ENCODE results near the gene DNAI7. TPM values are rescaled to one million over a fixed set of nuclear protein-coding genes. Genes with fewer than 3 reads are reported as not detected.

DNAI7 gene
- total and polyA plus RNA-seq, 2 of the 13 experiments (the other 11 are each of a cell fraction or from before 2014, with no cell fraction given) = 0.04 to 0.25 TPM

DNA sequence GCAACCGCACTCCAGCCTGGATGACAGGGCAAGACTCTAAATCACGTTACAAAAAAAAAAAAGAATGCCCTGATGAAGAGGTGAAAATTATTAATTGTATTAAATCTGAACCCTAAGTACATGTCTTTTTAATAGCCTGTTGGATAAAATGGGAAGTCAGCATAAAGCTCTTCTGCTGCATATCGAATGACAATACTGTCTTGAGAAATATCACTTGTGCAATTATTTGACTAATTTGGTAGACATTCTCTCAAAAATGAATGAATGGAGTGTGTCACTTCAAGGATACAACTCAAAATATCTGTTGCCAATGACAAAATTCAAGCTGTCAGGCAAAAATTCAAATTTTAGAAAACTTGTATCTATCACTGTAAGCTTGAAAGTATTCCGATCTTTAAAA, 38.9 kb downstream of the DNAI7 start (continued):
- no peak for TF ChIP-seq ZNF33A (CRISPR knock-in tag; IDR thresholded peaks at IDR 0.05; ENCODE audit: borderline replicate concordance)
- TF ChIP-seq, protein P1, sequence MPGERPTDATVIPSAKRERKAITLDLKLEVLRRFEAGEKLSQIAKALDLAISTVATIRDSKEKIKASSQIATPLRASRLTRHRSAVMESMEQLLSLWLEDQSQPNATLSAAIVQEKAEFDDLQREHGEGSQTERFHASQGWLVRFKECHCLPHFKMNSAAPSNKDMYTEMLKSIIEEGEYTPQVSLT (CRISPR knock-in tag; IDR thresholded peaks at IDR 0.05; ENCODE audit: borderline replicate concordance, low read depth) = no peak

- Histone ChIP-seq H3K9me3 (ENCODE audit: low read length) (no peaks in the 10 kb centered on the region), H3K4me1 (ENCODE audit: insufficient read depth, low read length) (peaks cover 5% of the 10 kb centered on the region; the same call in 1 of the 2 replicates), H3K9ac (ENCODE audit: insufficient read depth, low read depth, low read length) (no peak overlapping the region), H3K27me3 (ENCODE audit: control insufficient read depth in 1 of 2, insufficient read depth in 2 of 2, low read length in 2 of 2) (no peaks in the 10 kb centered on the region; a peak in 1 of 5 replicates), H3K4me2 (ENCODE audit: low read depth, low read length) (peak overlapping the region; percentile 44), H2AFZ (ENCODE audit: low read length) (peak overlapping the region; percentile 43), H3K36me3 (replicated peaks in 1 of 2; ENCODE audit: control insufficient read depth in 1 of 2, insufficient read depth in 2 of 2, low read length in 2 of 2) (no peaks in the 10 kb centered on the region), H3K79me2 (ENCODE audit: insufficient read depth, low read length) (no peaks in the 10 kb centered on the region), H4K20me1 (ENCODE audit: insufficient read depth, low read length) (no peaks in the 10 kb centered on the region), H3K27ac (ENCODE audit: extremely low read length, insufficient read depth, low read length) (no peak overlapping the region), H3K4me3 (replicated peaks in 1 of 3; ENCODE audit: insufficient read depth in 1 of 3, low read depth in 2 of 3, low read length in 3 of 3) (peak overlapping the region in 1 of 3 experiments; percentile 31; a peak in 2 of 6 replicates)
- in situ Hi-C loops (cut with HindIII; ENCODE audit: extremely low pct_ligation_motif_present, low pct_unique_long_range_greater_than_20kb) (no loop called here), intact Hi-C loops (cut with micrococcal nuclease; ENCODE audit: unreplicated experiment) (loop anchor here (1.0 to 2.0 kb wide), 2 partner anchors 24 to 232 kb away; no protein-coding TSS in a partner anchor)
- POLR2A ChIA-PET = interaction anchor here (1.0 kb wide), 1 partner anchor 40 kb away, joined by 3 read pairs; the partner anchor contains the start of genes DNAI7 and ETFRF1
- CTCF ChIA-PET (ENCODE audit: low intra/inter-chr PET ratio, low total read pairs) = interaction anchor here (1.8 kb wide), 1 partner anchor 163 kb away, joined by 6 read pairs; no protein-coding TSS in a partner anchor
- peak; percentile 16 for DNase-seq (ENCODE audit: low spot score)
- WGBS (ENCODE audit: low lambda C conversion rate) = 7% methylated on average over 2 of the region's 2 CpGs
- FAIRE-seq = no peak
- no peak for ATAC-seq
- BruUV-seq (replicated peaks) = no TSS peak
- TF ChIP-seq YY1 (IDR thresholded peaks at IDR 0.05; ENCODE audit: insufficient read depth, insufficient replicate concordance, low read depth, low read length) (no peak), ZNF749 (CRISPR knock-in tag; IDR thresholded peaks at IDR 0.05; ENCODE audit: borderline replicate concordance) (no peak), ZNF720 (CRISPR knock-in tag; IDR thresholded peaks at IDR 0.05) (no peak), STAG1 (CRISPR knock-in tag; IDR thresholded peaks at IDR 0.05) (peak; percentile 41; the same call in 1 of the 2 replicates), HOXA7 (CRISPR knock-in tag; IDR thresholded peaks at IDR 0.05) (no peak), ATF7-NPFF (CRISPR knock-in tag; IDR thresholded peaks at IDR 0.05; ENCODE audit: low read depth) (no peak), SMC3 (IDR thresholded peaks at IDR 0.05; ENCODE audit: low read length) (peak; percentile 46; the same call in 1 of the 2 replicates), ZNF577 (CRISPR knock-in tag; IDR thresholded peaks at IDR 0.05; ENCODE audit: borderline replicate concordance, low read depth) (no peak), ZNF34 (CRISPR knock-in tag; IDR thresholded peaks at IDR 0.05; ENCODE audit: borderline replicate concordance) (no peak), ZSCAN30 (CRISPR knock-in tag; IDR thresholded peaks at IDR 0.05) (no peak), FOXA1 (IDR thresholded peaks at IDR 0.05) (no peak), FOXA1 (CRISPR knock-in tag; IDR thresholded peaks at IDR 0.05) (no peak), ZNF713 (CRISPR knock-in tag; IDR thresholded peaks at IDR 0.05) (no peak), ZNF543 (CRISPR knock-in tag; IDR thresholded peaks at IDR 0.05) (no peak)
- TF ChIP-seq, protein P2, sequence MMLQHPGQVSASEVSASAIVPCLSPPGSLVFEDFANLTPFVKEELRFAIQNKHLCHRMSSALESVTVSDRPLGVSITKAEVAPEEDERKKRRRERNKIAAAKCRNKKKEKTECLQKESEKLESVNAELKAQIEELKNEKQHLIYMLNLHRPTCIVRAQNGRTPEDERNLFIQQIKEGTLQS (CRISPR knock-in tag; IDR thresholded peaks at IDR 0.05) = no peak
- TF ChIP-seq, protein P3, sequence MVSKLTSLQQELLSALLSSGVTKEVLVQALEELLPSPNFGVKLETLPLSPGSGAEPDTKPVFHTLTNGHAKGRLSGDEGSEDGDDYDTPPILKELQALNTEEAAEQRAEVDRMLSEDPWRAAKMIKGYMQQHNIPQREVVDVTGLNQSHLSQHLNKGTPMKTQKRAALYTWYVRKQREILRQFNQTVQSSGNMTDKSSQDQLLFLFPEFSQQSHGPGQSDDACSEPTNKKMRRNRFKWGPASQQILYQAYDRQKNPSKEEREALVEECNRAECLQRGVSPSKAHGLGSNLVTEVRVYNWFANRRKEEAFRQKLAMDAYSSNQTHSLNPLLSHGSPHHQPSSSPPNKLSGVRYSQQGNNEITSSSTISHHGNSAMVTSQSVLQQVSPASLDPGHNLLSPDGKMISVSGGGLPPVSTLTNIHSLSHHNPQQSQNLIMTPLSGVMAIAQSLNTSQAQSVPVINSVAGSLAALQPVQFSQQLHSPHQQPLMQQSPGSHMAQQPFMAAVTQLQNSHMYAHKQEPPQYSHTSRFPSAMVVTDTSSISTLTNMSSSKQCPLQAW (CRISPR knock-in tag; IDR thresholded peaks at IDR 0.05) = no peak
- TF ChIP-seq, protein P4, sequence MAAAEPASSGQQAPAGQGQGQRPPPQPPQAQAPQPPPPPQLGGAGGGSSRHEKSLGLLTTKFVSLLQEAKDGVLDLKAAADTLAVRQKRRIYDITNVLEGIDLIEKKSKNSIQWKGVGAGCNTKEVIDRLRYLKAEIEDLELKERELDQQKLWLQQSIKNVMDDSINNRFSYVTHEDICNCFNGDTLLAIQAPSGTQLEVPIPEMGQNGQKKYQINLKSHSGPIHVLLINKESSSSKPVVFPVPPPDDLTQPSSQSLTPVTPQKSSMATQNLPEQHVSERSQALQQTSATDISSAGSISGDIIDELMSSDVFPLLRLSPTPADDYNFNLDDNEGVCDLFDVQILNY (CRISPR knock-in tag; conservative IDR thresholded peaks at IDR 0.05) = no peak
Measured at GRCh38 chr12:25155022-25155576, 39.9 kb downstream of the DNAI7 start.
